Measurements from ENCODE around the gene UBE2S.

Gene UBE2S

GRCh38 chr19:55391702-55392615 lies 15.6 kb downstream of the UBE2S start:
- no peak for TF ChIP-seq POLR2AphosphoS5 (IDR thresholded peaks at IDR 0.05; ENCODE audit: borderline replicate concordance, low read depth, low read length)
- no peak for TF ChIP-seq FOXP2 (optimal IDR thresholded peaks at IDR 0.05; ENCODE audit: control extremely low read depth, extremely low read length, insufficient read depth)
- no peak for TF ChIP-seq EZH2 (IDR thresholded peaks at IDR 0.05)
- DNase-seq (ENCODE audit: low read depth, low spot score), result no peak
- peaks cover 35% of the 10 kb centered on the region for H3K36me3 ChIP-seq (ENCODE audit: insufficient read depth, low read length)
- H3K27ac ChIP-seq, result peak overlapping the region; percentile 48
- H3K9ac ChIP-seq (ENCODE audit: insufficient read length), result no peak overlapping the region
- H3K9me3 ChIP-seq (ENCODE audit: low read depth, low read length), result no peaks in the 10 kb centered on the region
- no peak overlapping the region for H3K4me3 ChIP-seq

DNA sequence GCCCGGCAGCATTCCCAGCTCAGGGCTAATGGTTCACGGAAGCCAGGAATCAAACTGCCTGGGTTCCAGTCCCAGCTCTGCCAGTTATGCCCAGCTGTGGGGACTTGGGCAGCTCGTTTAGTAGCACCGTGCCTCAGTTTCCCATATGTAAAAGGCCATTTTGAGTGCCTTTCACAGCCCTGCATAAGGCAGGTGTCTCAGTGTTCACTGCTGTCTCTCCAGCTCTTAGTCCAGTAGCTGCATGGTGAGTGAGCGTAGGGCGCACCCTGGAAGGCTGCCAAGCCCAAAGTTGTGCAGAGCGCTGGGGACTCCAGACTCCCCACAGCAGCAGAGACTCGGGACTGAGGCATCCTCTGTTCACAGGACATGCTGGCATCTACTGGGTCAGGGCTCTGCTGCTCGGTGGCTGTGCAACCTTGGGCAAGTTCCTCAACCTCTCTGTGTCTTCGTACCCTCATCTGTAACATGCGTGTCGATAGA lies 16.4 kb downstream of the UBE2S start:
- Histone ChIP-seq H3K9me3 (ENCODE audit: low read depth, low read length) (no peaks in the 10 kb centered on the region), H3K36me3 (ENCODE audit: insufficient read depth, low read length) (peaks cover 42% of the 10 kb centered on the region), H3K4me3 (no peak overlapping the region), H3K27ac (no peak overlapping the region), H3K9ac (ENCODE audit: insufficient read length) (no peak overlapping the region)
- TF ChIP-seq FOXP2 (optimal IDR thresholded peaks at IDR 0.05; ENCODE audit: control extremely low read depth, extremely low read length, insufficient read depth) (no peak), POLR2AphosphoS5 (IDR thresholded peaks at IDR 0.05; ENCODE audit: borderline replicate concordance, low read depth, low read length) (0 out of 2 replicates have a peak, but pooled peaks have one; percentile 46), EZH2 (IDR thresholded peaks at IDR 0.05) (no peak)
- no peak for DNase-seq (ENCODE audit: low read depth, low spot score)

DNA sequence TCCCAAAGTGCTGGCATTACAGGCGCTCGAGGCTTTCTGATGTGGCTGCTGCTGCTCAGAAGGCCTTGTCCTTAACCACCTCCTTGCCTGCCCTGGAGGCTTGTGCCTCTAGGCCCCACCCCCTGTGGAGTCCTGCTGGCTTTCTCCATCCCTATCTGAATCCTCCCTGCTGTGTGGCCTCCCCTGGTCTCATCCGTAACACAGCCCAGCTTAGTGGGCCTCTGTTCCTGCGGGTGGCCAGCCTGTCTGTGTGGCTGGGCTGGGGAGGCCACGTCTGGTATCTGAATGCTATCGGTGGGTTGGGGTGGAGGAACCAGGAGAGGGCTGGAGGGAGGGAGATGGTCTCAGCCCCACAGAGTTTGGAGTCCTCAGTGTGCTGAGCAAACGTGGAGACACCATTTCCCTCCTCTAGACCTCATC lies 17.1 kb downstream of the UBE2S start:
- no peak overlapping the region for H3K9ac ChIP-seq (ENCODE audit: insufficient read length)
- DNase-seq (ENCODE audit: low read depth, low spot score), result no peak
- H3K36me3 ChIP-seq (ENCODE audit: insufficient read depth, low read length), result peaks cover 42% of the 10 kb centered on the region
- H3K9me3 ChIP-seq (ENCODE audit: low read depth, low read length), result no peaks in the 10 kb centered on the region
- no peak overlapping the region for H3K4me3 ChIP-seq
- no peak for TF ChIP-seq EZH2 (IDR thresholded peaks at IDR 0.05)
- H3K27ac ChIP-seq, result peak overlapping the region; percentile 51

DNA sequence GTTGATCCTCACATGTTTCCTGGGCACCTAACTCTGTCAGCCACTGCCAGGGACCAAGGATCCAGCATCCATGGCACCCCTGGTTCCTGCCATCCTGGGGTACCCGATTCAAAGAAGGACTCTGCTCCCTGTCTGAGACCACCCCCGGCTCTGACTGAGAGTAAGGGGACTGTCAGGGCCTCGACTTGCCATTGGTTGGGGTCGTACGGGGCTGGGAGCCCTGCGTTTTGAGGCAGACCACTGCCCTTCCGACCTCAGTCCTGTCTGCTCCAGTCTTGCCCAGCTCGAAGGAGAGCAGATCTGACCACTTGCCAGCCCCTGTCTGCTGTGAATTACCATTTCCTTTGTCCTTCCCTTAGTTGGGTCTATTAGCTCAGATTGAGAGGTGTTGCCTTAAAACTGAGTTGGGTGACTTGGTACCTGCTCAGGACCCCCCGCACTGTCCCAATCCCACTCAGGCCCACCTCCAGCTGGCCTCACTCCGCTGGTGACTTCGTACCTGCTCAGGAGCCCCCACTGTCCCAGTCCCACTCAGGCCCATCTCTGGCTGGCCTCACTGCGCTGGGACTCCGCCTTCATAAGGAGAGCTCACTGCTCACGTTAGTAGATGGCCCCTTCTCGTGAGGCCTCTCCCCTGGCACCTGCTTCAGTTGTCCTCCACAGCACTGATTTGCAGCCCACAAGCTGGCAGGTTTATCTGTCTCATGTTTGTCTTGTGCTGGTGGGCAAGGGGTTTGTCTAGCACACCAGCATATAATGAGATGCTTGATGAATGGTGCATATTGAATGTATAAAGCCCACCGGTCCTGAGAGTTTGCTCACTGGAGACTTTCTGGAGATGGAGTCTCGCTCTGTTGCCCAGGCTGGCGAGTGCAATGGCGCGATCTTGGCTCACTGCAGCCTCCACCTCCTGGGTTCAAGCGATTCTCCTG lies 17.9 kb downstream of the UBE2S start:
- TF ChIP-seq POLR2AphosphoS5 (IDR thresholded peaks at IDR 0.05; ENCODE audit: borderline replicate concordance, low read depth, low read length) (peak; percentile 30; the same call in 1 of the 2 replicates), EZH2 (IDR thresholded peaks at IDR 0.05) (no peak)
- H3K9me3 ChIP-seq (ENCODE audit: low read depth, low read length), result no peaks in the 10 kb centered on the region
- no peak overlapping the region for H3K4me3 ChIP-seq
- H3K27ac ChIP-seq, result peak overlapping the region; percentile 51
- peak overlapping the region; percentile 14 for H3K9ac ChIP-seq (ENCODE audit: insufficient read length)
- no peak for DNase-seq (ENCODE audit: low read depth, low spot score)
- peaks cover 42% of the 10 kb centered on the region for H3K36me3 ChIP-seq (ENCODE audit: insufficient read depth, low read length)

- Histone ChIP-seq H3K36me3 (ENCODE audit: insufficient read depth, low read length) (peaks cover 42% of the 10 kb centered on the region), H3K4me3 (peak overlapping the region; percentile 91), H3K27ac (0 out of 2 replicates have a peak overlapping the region, but pooled peaks have one; percentile 19), H3K9me3 (ENCODE audit: low read depth, low read length) (no peaks in the 10 kb centered on the region), H3K9ac (ENCODE audit: insufficient read length) (peak overlapping the region; percentile 97)
- TF ChIP-seq FOXP2 (optimal IDR thresholded peaks at IDR 0.05; ENCODE audit: control extremely low read depth, extremely low read length, insufficient read depth), result no peak
- TF ChIP-seq EZH2 (IDR thresholded peaks at IDR 0.05), result no peak
- TF ChIP-seq POLR2AphosphoS5 (IDR thresholded peaks at IDR 0.05; ENCODE audit: borderline replicate concordance, low read depth, low read length), result no peak
- DNase-seq (ENCODE audit: low read depth, low spot score), result no peak
Measured at GRCh38 chr19:55387736-55388497, 19.7 kb downstream of the UBE2S start.

DNA sequence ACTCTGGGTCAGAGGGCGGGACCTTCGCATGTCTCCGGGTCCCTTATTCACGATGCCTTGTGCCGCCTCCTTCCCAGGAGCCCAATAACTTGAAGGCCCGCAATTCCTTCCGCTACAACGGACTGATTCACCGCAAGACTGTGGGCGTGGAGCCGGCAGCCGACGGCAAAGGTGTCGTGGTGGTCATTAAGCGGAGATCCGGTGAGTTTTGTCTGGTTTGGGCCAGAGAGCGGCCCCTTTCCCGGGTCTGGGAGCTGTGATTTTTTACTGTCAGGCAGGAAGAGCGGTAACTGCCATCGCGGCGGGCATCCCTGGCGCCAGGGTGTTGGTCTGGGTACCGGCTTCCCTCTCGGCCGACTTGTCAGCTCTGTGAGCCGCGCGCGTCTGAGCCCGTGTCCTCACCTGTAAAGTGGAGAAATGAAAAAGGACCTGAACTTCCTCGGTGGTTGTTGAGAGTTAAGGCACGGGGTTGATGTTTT lies 21.1 kb downstream of the UBE2S start:
- DNase-seq (ENCODE audit: low read depth, low spot score), result no peak
- TF ChIP-seq FOXP2 (optimal IDR thresholded peaks at IDR 0.05; ENCODE audit: control extremely low read depth, extremely low read length, insufficient read depth), result no peak
- no peak for TF ChIP-seq POLR2AphosphoS5 (IDR thresholded peaks at IDR 0.05; ENCODE audit: borderline replicate concordance, low read depth, low read length)
- TF ChIP-seq EZH2 (IDR thresholded peaks at IDR 0.05), result no peak
- H3K27ac ChIP-seq, result no peak overlapping the region
- H3K9ac ChIP-seq (ENCODE audit: insufficient read length), result peak overlapping the region; percentile 97
- H3K9me3 ChIP-seq (ENCODE audit: low read depth, low read length), result no peaks in the 10 kb centered on the region
- H3K4me3 ChIP-seq, result peak overlapping the region; percentile 91
- peaks cover 42% of the 10 kb centered on the region for H3K36me3 ChIP-seq (ENCODE audit: insufficient read depth, low read length)

GRCh38 chr19:55385724-55386492 lies 21.7 kb downstream of the UBE2S start, which contains the start of gene RPL28:
RPL28 (plus strand) TSS chr19:55385932; CDS start chr19:55386358, 426 bp downstream.
- peak; percentile 100 for TF ChIP-seq POLR2AphosphoS5 (IDR thresholded peaks at IDR 0.05; ENCODE audit: borderline replicate concordance, low read depth, low read length)
- TF ChIP-seq FOXP2 (optimal IDR thresholded peaks at IDR 0.05; ENCODE audit: control extremely low read depth, extremely low read length, insufficient read depth), result no peak
- TF ChIP-seq EZH2 (IDR thresholded peaks at IDR 0.05), result no peak
- peak; percentile 91 for DNase-seq (ENCODE audit: low read depth, low spot score)
- Histone ChIP-seq H3K4me3 (peak within 1 kb of the TSS; percentile 91), H3K36me3 (ENCODE audit: insufficient read depth, low read length) (peaks cover 42% of the 10 kb centered on the region), H3K9me3 (ENCODE audit: low read depth, low read length) (no peaks in the 10 kb centered on the region), H3K9ac (ENCODE audit: insufficient read length) (peak within 1 kb of the TSS; percentile 97), H3K27ac (peak within 1 kb of the TSS; percentile 94)
